Karpas-422 (cell line): ENCODE results near the gene GRXCR2. TPM values are rescaled to one million over a fixed set of nuclear protein-coding genes. Genes with fewer than 3 reads are reported as not detected.

Source experiments
- DNase-seq: peaks from one replicate; pipeline ENCODE4 v3.0.0-alpha.2; 2015
- H2AFZ ChIP-seq: fragments of 200-600 bp; sonication (generic); 2 replicates; pipeline ENCODE4 v1.6.1; 2014; ENCODE audit warnings: antibody characterized with exemption, low read length, mixed read lengths
- H3K27ac ChIP-seq: fragments of 200-600 bp; sonication (generic); 2 replicates; pipeline ENCODE4 v1.5.1; 2014; ENCODE audit warnings: mild to moderate bottlenecking, low read length, moderate library complexity
- H3K27me3 ChIP-seq: fragments of 200-600 bp; sonication (generic); 2 replicates; pipeline ENCODE4 v1.6.1; 2014; ENCODE audit warnings: low read length, mixed read lengths
- H3K36me3 ChIP-seq: fragments of 200-600 bp; sonication (generic); 2 replicates; pipeline ENCODE4 v1.6.1; 2014; ENCODE audit warnings: low read length, mixed read lengths; ENCODE audit not compliant: insufficient read depth
- H3K4me1 ChIP-seq: fragments of 200-600 bp; sonication (generic); 2 replicates; pipeline ENCODE4 v1.6.1; 2014; ENCODE audit warnings: mild to moderate bottlenecking, low read length, mixed read lengths
- H3K4me2 ChIP-seq: fragments of 200-600 bp; sonication (generic); 2 replicates; pipeline ENCODE4 v1.6.1; 2014; ENCODE audit warnings: low read length, low read depth, mild to moderate bottlenecking; ENCODE audit not compliant: poor library complexity, severe bottlenecking
- H3K4me3 ChIP-seq: fragments of 200-600 bp; sonication (generic); 2 replicates; pipeline ENCODE4 v1.5.1; 2014; ENCODE audit warnings: mild to moderate bottlenecking, antibody characterized with exemption, low read length, mixed read lengths
- H3K79me2 ChIP-seq: fragments of 200-600 bp; sonication (generic); 2 replicates; pipeline ENCODE4 v1.6.1; 2014; ENCODE audit warnings: mild to moderate bottlenecking, low read length, mixed read lengths
- H3K9ac ChIP-seq: fragments of 200-600 bp; sonication (generic); 2 replicates; pipeline ENCODE4 v1.6.0; 2014; ENCODE audit warnings: low read length
- H3K9me2 ChIP-seq: fragments of 200-600 bp; sonication (generic), shearing (Covaris generic); replicated peaks from 2 replicates; pipeline ENCODE4 v1.6.0; 2014; ENCODE audit warnings: mild to moderate bottlenecking, low read length, moderate library complexity; ENCODE audit not compliant: insufficient read depth
- H3K9me3 ChIP-seq: fragments of 300-700, 200-600 bp; sonication (generic); 2 replicates; pipeline ENCODE4 v1.6.1; 2014; ENCODE audit warnings: low read length, mixed read lengths
- H4K20me1 ChIP-seq: fragments of 200-600 bp; sonication (generic); 2 replicates; pipeline ENCODE4 v1.6.1; 2014; ENCODE audit warnings: mild to moderate bottlenecking, antibody characterized with exemption, low read length, low read depth; ENCODE audit not compliant: insufficient read depth
- total RNA-seq: library from RNA; depleted of rRNA; stranded (reverse); fragments of >200 nt; shearing (Covaris generic); gene quantifications from 2 replicates; pipeline ENCODE4 v1.2.3, GENCODE V29; 2014; ENCODE audit warnings: low replicate concordance; rRNA removed

Gene GRXCR2
- total RNA-seq, 1 experiment from 2014 or later = not detected

GRCh38 chr5:145826895-145827674 lies 45.7 kb downstream of the GRXCR2 start:
- DNase-seq = no peak
- Histone ChIP-seq H3K27me3 (no peaks in the 10 kb centered on the region), H3K9me3 (no peaks in the 10 kb centered on the region), H2AFZ (no peak overlapping the region), H3K9ac (no peak overlapping the region), H3K36me3 (no peaks in the 10 kb centered on the region), H3K4me3 (no peak overlapping the region), H3K4me1 (no peaks in the 10 kb centered on the region), H3K9me2 (no peaks in the 10 kb centered on the region), H3K79me2 (no peaks in the 10 kb centered on the region), H3K27ac (no peak overlapping the region), H3K4me2 (no peak overlapping the region), H4K20me1 (no peaks in the 10 kb centered on the region)

- H3K9me2 ChIP-seq = no peaks in the 10 kb centered on the region
- DNase-seq = peak; percentile 80
- H3K4me1 ChIP-seq = no peaks in the 10 kb centered on the region
- no peaks in the 10 kb centered on the region for H3K36me3 ChIP-seq
- H3K27me3 ChIP-seq = no peaks in the 10 kb centered on the region
- H3K4me2 ChIP-seq = no peak overlapping the region
- H3K9me3 ChIP-seq = no peaks in the 10 kb centered on the region
- H2AFZ ChIP-seq = no peak overlapping the region
- no peak overlapping the region for H3K9ac ChIP-seq
- H4K20me1 ChIP-seq = no peaks in the 10 kb centered on the region
- no peak overlapping the region for H3K27ac ChIP-seq
- no peak overlapping the region for H3K4me3 ChIP-seq
- no peaks in the 10 kb centered on the region for H3K79me2 ChIP-seq
These were observed 47.0 kb downstream of the GRXCR2 start for GRCh38 chr5:145825751-145826180.

- no peaks in the 10 kb centered on the region for H4K20me1 ChIP-seq
- H3K27me3 ChIP-seq = no peaks in the 10 kb centered on the region
- H3K4me1 ChIP-seq = no peaks in the 10 kb centered on the region
- H3K9ac ChIP-seq = no peak overlapping the region
- no peaks in the 10 kb centered on the region for H3K9me3 ChIP-seq
- H3K4me3 ChIP-seq = no peak overlapping the region
- H3K9me2 ChIP-seq = no peaks in the 10 kb centered on the region
- no peak overlapping the region for H2AFZ ChIP-seq
- no peaks in the 10 kb centered on the region for H3K36me3 ChIP-seq
- no peak for DNase-seq
- H3K27ac ChIP-seq = no peak overlapping the region
- no peaks in the 10 kb centered on the region for H3K79me2 ChIP-seq
- no peak overlapping the region for H3K4me2 ChIP-seq
These were observed 48.8 kb downstream of the GRXCR2 start for GRCh38 chr5:145824040-145824439.

- Histone ChIP-seq H4K20me1 (no peaks in the 10 kb centered on the region), H3K79me2 (no peaks in the 10 kb centered on the region)
- DNase-seq = no peak
These were observed 54.2 kb downstream of the GRXCR2 start for GRCh38 chr5:145818604-145819003.

GRCh38 chr5:145812877-145813276 lies 59.9 kb downstream of the GRXCR2 start:
- DNase-seq = no peak
- Histone ChIP-seq H3K27ac (no peak overlapping the region), H3K9ac (no peak overlapping the region), H3K4me2 (no peak overlapping the region), H3K4me3 (no peak overlapping the region), H4K20me1 (no peaks in the 10 kb centered on the region), H3K79me2 (no peaks in the 10 kb centered on the region), H3K27me3 (no peaks in the 10 kb centered on the region), H3K9me3 (no peaks in the 10 kb centered on the region), H3K36me3 (no peaks in the 10 kb centered on the region), H3K9me2 (no peaks in the 10 kb centered on the region), H3K4me1 (no peaks in the 10 kb centered on the region), H2AFZ (no peak overlapping the region)

More at GRCh38 chr5:145818604-145819003, 54.2 kb downstream of the GRXCR2 start:
- Histone ChIP-seq H2AFZ (no peak overlapping the region), H3K36me3 (no peaks in the 10 kb centered on the region), H3K9me2 (no peaks in the 10 kb centered on the region), H3K4me1 (no peaks in the 10 kb centered on the region), H3K4me2 (no peak overlapping the region), H3K9me3 (no peaks in the 10 kb centered on the region), H3K4me3 (no peak overlapping the region), H3K27me3 (no peaks in the 10 kb centered on the region), H3K9ac (no peak overlapping the region), H3K27ac (no peak overlapping the region)

- H3K79me2 ChIP-seq = no peaks in the 10 kb centered on the region
- H4K20me1 ChIP-seq = no peaks in the 10 kb centered on the region
- H2AFZ ChIP-seq = no peak overlapping the region
These were observed 60.8 kb downstream of the GRXCR2 start for GRCh38 chr5:145811834-145812625.

More at GRCh38 chr5:145811834-145812625, 60.8 kb downstream of the GRXCR2 start:
- Histone ChIP-seq H3K9ac (no peak overlapping the region), H3K9me2 (no peaks in the 10 kb centered on the region), H3K4me3 (no peak overlapping the region), H3K36me3 (no peaks in the 10 kb centered on the region), H3K27me3 (no peaks in the 10 kb centered on the region), H3K4me1 (no peaks in the 10 kb centered on the region), H3K9me3 (no peaks in the 10 kb centered on the region), H3K27ac (no peak overlapping the region), H3K4me2 (no peak overlapping the region)
- DNase-seq = peak; percentile 66

Other genes starting within 250 kb of the GRXCR2 start
- not detected in 2 replicates for gene PRELID2, start 37.7 kb downstream of the GRXCR2 start, total RNA-seq
- gene SH3RF2, start 63.6 kb upstream of the GRXCR2 start, total RNA-seq = not detected in 2 replicates
- gene PLAC8L1, start 232.6 kb upstream of the GRXCR2 start, total RNA-seq = 2.0 TPM in 1 of 2 replicates, not detected in the other